GM18498 (cell line): ENCODE measurements around the gene CACFD1.

Source experiments
- ATAC-seq: cut with Tn5 transposase; IDR thresholded peaks from one replicate; pipeline ENCODE4 v1.9.1; 2021; ENCODE audit warnings: mild to moderate bottlenecking, moderate library complexity; ENCODE audit not compliant: unreplicated experiment

CACFD1 gene

GRCh38 chr9:133515615-133516255 is 56.0 kb downstream of the CACFD1 start:
- ATAC-seq = no peak

GRCh38 chr9:133516256-133516960 is 56.6 kb downstream of the CACFD1 start:
- no peak for ATAC-seq

GRCh38 chr9:133516961-133517350 is 57.2 kb downstream of the CACFD1 start:
- no peak for ATAC-seq

GRCh38 chr9:133517711-133518110 is 57.9 kb downstream of the CACFD1 start:
- ATAC-seq = no peak

- ATAC-seq = no peak
Observed at GRCh38 chr9:133518200-133518599, 58.4 kb downstream of the CACFD1 start.

- no peak for ATAC-seq
Observed at GRCh38 chr9:133518706-133519449, 59.1 kb downstream of the CACFD1 start.

- ATAC-seq = no peak
Observed at GRCh38 chr9:133519693-133520092, 59.9 kb downstream of the CACFD1 start.

GRCh38 chr9:133520121-133520835 is 60.5 kb downstream of the CACFD1 start:
- no peak for ATAC-seq
